Embryonic facial prominence (tissue), 1 donor: ENCODE results near the gene PARVA.
"Not testable (repeated sequence)": the region's sequence is repeated elsewhere in the genome, so short reads cannot be mapped to it uniquely, and the experiment has no call there.

Experiments
- DNase-seq: peaks from one replicate; pipeline ENCODE4 v3.0.0-alpha.2; 2016; ENCODE audit errors: extremely low spot score

The PARVA gene

DNA sequence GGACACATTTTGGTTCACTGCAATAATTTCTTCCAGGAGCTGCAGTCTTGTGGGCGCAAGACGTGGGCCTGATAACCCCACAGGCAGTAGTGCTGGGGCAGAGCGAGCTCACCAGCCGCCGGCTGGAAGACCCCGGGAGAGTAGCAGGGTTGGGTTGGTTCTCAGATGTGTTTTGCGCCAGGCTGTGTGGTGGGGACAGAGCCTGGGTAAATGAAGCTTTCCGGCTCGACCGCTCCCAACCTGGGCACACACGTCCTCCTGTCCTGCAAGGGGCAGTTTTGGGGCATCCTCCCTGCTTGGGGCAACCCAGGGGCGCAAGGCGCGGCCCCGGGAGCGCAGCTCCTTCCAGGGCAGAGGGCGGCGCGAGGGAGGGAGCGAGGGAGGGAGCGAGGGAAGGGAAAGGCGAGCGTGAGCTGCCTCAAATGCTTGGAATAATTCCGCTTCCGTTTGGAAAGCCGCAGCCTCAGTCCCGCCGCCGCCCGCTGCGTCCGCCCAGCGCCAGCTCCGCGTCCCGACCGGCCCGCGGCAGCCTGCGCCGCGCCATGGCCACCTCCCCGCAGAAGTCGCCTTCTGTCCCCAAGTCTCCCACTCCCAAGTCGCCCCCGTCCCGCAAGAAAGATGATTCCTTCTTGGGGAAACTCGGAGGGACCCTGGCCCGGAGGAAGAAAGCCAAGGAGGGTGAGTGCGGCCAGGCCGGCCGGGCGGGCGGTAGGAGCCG, at the start of gene PARVA:
Gene PARVA (plus strand): TSS at position 466 of the 718 bp plus-strand sequence. CDS start 77 bp downstream, at position 543.
- DNase-seq = peak; percentile 54

- DNase-seq = no peak
Observed at GRCh38 chr11:12329169-12329568, 48.2 kb upstream of the PARVA start.

DNA sequence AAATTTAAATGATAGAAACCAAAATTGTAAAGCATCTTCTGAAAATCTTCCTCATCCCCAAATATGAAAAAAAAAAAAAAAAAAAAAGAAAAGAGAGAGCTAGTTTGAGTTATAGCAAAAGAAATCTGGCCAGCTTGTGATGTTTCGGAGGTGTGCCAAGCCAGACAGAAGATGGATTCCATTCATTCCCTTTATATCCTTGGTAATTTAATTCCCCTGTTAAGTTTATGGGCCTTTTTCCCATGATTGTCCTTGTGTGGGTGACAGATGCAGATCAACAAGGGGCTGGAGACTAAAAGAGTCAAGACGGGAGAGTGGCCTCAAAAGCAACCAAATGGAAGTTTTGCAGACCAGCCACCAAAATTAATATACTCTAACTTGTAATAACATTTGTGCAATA, 47.6 kb upstream of the PARVA start:
- DNase-seq = no peak

GRCh38 chr11:12330485-12331231, 46.7 kb upstream of the PARVA start:
- no peak for DNase-seq

GRCh38 chr11:12331239-12331874, 46.0 kb upstream of the PARVA start:
- DNase-seq = peak; percentile 72

GRCh38 chr11:12343526-12343925, 33.8 kb upstream of the PARVA start:
- no peak for DNase-seq

DNA sequence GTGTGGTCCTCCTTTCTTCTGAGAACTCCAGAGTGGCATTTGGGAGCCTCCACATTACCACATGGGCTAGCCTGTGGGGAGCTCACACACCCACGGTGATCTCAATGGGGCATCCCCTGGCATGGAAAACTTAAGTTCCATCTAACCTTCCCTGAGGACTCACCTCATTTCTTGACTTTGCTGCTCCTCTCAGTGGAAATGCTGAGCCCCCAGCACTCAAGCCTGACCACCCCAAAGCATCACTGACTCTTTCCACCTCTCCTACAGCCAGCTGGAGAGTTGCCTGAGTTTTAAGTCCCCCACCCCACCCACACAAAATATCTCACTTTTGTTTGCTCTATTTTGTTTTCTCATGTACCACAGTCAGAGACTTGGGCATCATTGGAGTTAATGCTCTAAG, 23.8 kb upstream of the PARVA start:
- DNase-seq = no peak

DNA sequence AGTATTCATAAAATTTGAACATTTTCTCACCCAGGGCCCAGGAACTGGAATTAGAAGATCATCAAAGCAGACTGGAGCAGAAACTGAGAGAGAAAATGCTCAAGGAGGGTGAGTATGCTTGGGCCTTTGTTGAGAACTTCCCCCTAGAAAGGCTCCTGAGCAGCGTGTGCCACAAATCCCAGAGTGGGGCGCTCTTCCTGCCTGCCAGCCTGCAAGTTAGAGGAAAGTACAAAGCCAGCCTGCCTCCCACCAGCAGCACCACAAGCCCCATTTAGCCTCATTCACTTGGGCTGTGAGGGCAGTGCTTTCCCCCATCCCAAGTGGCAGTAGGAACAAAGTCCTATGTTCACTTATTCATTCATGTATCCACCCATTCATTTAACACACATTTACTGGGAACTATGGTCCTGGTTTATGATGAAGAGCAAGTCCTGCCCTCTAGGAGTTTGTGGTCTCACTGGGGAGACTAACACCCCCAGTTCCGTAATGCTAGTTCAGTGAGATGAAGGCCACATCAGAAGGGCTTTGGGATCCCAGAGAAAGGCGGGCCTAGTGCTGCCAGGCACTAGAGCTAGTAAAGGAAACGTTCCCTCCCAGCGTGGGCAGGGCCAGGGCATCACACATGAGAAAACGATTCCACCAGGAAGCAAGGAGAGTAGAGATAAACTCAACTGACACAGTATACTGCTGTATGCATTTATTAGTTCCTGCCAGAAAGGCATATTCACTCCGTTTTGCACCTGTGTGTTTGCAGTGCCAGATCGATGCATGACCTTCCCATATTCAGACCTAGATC, 22.4 kb upstream of the PARVA start:
- DNase-seq = no peak

- no peak for DNase-seq
Observed at GRCh38 chr11:12356944-12357655, 20.3 kb upstream of the PARVA start.

GRCh38 chr11:12357697-12358096, 19.7 kb upstream of the PARVA start:
- DNase-seq = not testable (repeated sequence)

- DNase-seq = no peak
Observed at GRCh38 chr11:12358302-12359188, 18.8 kb upstream of the PARVA start.

- DNase-seq = no peak
Observed at GRCh38 chr11:12359761-12360160, 17.6 kb upstream of the PARVA start.

DNA sequence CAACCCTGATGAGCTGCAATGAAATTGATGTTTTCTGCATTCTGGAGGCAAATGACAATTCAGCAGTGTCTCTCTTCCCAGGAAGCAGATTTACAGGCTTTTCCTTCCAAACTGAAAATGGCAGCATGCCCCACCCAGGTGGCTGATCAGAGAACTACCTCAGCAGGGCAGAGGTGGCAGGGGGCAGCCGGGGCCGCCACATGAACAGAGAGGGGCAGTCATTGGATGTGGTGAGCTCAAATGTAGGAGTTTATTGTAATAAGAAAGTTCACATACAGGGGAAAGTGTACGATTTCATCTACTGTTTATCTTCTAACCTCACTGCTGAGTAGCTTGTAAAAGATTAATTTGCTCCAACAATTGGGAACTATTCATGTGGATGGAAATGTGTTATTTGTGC, 15.7 kb upstream of the PARVA start:
- no peak for DNase-seq

DNA sequence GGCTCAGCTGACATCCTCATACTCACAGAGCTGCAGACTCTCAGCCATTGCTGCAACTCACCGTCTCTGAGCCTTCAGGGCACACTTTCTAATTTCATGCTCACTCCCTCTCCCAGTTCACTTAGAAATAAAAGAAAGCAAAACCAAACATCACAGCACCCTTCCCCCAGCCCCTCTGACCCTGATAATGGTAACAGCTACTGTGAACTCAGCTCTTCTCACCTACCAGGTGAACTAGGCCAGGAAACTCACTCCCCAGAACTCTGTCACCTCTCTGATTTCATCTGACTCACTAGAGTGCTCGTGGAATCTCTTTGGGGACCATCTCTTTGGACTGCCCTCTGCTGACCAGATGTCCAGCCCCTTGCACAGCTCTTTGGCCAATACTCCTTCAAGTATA, 14.5 kb upstream of the PARVA start:
- DNase-seq = no peak

DNA sequence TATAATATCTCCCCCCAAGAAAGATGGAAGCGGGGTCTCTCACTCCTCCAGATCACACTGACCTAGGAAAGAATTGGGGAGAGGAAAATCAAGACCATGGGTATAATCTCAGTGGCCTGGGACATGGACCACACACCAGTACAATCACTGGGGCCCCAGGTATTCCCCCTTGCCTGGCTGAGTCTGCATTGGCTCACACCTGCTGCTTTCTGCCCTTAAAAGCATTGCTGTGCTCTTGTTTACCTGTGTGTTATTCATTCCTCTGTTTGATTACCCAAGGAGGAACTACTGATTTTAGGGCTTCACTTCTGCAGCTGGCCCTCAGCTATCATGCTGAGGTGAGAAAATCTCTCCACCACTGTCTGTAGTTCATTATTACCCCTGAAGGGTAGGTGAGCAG, 14.0 kb upstream of the PARVA start:
- no peak for DNase-seq

- DNase-seq = not testable (repeated sequence)
Observed at GRCh38 chr11:12365965-12366575, 11.3 kb upstream of the PARVA start.

DNA sequence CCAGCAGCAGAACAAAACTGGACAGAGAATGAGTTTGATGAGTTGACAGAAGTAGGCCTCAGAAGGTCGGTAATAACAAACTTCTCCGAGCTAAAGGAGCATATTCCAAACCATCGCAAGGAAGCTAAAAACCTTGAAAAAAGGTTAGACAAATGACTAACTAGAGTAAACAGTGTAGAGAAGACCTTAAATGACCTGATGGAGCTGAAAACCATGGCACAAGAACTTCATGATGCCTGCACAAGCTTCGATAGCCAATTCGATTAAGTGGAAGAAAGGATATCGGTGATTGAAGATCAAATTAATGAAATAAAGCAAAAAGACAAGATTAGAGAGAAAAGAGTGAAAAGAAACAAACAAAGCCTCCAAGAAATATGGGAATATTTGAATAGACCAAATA, 10.3 kb upstream of the PARVA start:
- DNase-seq = not testable (repeated sequence)

DNA sequence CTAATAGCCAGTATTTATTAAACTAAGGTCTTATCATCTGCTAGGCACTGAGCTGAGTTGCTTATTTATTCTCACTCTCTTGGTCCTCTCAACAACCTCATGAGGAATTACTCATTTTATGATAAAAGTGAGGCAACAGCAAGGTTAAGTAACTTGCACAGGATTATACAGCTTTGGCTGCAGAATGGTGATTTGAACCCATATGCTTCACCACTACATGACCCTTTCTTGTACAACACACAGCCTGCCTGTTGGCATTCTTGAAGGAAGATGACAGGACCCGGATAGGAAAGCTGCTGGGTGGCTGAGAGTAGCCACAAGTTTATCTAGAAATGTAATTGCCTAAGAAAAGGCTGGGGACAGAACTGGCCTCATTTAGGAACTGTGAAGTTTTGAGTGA, 5.3 kb upstream of the PARVA start:
- DNase-seq = no peak

GRCh38 chr11:12375720-12376119, 1.7 kb upstream of the PARVA start:
- no peak for DNase-seq
